Amniotic epithelial cell (primary cell): ENCODE measurements around the gene GFRA3.
"Not testable (repeated sequence)": the region's sequence is repeated elsewhere in the genome, so short reads cannot be mapped to it uniquely, and the experiment has no call there.

Experiments used
- DNase-seq: peaks from one replicate; pipeline ENCODE4 v3.0.0-alpha.2; 2010; ENCODE audit warnings: low read depth

The GFRA3 gene, protein sequence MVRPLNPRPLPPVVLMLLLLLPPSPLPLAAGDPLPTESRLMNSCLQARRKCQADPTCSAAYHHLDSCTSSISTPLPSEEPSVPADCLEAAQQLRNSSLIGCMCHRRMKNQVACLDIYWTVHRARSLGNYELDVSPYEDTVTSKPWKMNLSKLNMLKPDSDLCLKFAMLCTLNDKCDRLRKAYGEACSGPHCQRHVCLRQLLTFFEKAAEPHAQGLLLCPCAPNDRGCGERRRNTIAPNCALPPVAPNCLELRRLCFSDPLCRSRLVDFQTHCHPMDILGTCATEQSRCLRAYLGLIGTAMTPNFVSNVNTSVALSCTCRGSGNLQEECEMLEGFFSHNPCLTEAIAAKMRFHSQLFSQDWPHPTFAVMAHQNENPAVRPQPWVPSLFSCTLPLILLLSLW

GRCh38 chr5:138274189-138274853 is at the start of gene GFRA3:
Gene GFRA3 (minus strand): TSS chr5:138274621. CDS start chr5:138274424, 197 bp downstream.
- DNase-seq: no peak

GRCh38 chr5:138318211-138318610 is 43.8 kb upstream of the GFRA3 start:
- DNase-seq: not testable (repeated sequence)

GRCh38 chr5:138316355-138316754 is 41.9 kb upstream of the GFRA3 start:
- DNase-seq: no peak

- DNase-seq: no peak
Observed at GRCh38 chr5:138315751-138316278, 41.4 kb upstream of the GFRA3 start.

DNA sequence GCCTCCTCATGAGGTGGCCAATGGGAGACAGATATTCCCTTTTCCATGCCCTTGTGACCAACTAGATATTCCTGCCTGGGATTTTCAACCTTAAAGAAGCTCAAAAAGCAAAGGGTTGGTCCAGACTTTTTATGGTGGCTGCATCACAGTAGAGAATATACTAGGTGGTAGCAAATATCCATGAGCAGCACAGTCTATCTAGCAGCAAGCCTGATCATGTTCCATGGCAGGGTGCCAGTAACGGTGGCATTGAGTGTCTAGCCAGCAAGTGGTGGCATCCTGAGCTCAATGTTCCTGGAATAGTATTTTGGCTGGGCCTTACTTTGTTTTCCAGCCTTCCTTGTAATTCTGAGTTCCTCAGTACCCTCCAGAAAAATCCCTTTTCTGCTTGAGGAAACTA is 31.4 kb upstream of the GFRA3 start:
- DNase-seq: no peak

DNA sequence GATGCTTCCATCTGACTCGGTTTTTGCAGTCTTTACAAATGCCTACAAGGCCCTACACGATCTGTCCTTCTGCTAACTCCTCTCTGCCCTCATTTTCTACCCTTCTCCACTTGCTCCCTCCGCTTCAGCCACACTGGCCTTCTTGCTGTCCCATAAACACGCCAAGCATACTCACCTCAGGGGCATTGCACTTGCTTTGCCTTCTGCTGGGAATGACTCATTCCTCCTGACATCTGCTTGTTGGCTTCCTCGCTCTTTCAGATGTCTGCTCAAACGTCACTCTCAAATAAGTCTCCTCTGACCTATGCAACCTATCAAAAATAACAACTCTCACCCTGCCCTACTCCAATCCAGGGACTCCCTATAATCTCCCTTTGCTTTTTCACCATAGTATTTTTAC is 29.0 kb upstream of the GFRA3 start:
- DNase-seq: peak; percentile 42

DNA sequence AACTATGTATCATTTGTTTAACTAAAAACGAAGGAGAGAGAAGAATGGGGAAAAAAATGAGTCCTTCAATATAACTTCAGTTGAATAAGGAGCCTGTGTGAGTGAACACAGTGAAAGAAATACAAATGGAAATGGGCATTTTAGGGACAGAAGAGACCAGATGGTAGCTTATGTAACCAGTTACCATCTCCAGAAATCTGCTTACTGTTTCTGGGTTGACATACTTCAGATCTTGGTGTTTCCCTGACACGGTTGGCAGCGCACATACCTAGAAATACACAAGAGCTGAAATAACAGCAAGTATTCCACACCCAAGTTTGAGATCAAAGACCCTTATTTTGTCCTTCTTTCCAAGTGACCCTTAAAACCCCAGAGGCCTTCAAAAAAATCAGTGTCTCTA is 14.9 kb upstream of the GFRA3 start:
- DNase-seq: no peak

GRCh38 chr5:138287246-138287645 is 12.8 kb upstream of the GFRA3 start:
- DNase-seq: no peak

DNA sequence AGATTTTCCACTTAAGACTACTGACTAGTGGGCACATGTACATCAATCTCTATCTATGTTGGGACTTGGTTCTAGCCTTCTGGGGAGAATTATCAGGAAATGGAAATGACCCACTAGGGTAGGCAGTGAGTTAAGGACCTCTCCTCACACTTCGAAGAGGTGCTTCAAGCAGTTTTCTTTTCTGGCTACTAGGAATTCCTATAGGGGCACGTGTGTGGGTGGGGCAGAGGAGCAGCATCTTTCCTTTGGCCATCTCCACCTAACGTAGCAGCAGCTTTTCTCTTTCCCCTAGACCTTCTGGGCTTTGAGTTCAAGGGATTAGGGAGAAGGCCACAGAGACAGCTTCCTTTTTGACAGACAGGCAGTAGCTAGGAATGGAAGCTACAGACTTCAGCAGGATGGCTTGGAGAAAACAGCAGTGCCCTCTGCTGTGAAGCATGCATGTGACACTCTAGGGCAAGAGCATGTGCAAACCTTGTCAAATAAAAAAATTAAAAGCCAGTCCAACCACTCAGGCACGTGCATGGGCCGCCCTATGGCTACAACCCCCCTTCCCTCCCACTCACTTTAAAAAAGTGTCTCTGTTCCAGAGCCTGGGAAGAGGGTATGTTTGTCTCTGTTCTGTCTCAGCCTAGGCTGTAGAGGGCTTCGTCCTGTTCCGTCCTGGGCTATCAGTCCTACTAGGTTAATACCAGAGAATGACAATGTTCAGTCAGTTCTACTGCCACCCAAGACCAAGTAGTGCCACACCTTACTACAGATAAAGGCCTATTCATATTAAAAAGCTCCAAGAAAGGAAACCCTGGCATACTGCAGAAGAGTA is 8.7 kb upstream of the GFRA3 start:
- peak; percentile 71 for DNase-seq

DNA sequence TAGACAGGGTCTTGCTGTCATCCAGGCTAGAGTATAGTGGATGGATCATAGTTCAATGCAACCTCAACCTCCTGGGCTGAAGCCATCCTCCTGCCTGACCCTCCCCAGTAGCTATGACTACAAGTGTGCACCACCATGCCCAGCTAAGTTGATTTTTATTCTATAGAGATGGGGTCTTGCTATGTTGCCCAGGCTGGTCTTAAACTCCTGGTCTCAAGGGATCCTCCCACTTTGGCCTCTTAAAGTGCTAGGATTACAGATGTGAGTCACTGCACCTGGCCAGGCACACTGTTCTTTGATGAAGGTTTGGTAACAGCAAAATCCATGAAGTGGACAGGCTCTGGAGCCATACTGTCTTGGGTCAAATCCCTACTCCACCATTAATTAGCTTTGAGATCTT is 6.5 kb upstream of the GFRA3 start:
- DNase-seq: no peak

GRCh38 chr5:138276402-138277054 is 2.1 kb upstream of the GFRA3 start:
- no peak for DNase-seq

DNA sequence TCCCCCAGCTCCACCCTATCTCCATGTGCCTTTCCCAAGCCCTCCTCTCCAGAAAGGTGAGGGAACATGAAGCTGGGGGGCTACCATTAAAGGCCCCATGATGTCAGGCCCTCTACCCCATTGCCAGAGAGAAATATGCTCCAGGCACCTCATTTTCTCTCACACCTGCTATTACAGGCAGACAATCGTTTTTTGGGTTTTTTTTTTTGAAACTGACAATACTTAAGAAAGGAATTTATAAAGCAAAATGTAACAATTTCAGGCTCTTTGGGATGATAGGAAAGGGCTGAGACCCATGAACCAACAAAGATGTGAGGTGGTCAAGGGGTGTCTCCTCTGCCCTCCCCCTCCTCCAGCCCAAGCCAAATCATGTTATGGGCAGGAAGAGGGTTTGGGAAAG is 1.5 kb upstream of the GFRA3 start:
- no peak for DNase-seq

- no peak for DNase-seq
Observed at GRCh38 chr5:138275379-138275782, 960 bp upstream of the GFRA3 start.

GRCh38 chr5:138273834-138274188 is 610 bp downstream of the GFRA3 start:
- DNase-seq: no peak

DNA sequence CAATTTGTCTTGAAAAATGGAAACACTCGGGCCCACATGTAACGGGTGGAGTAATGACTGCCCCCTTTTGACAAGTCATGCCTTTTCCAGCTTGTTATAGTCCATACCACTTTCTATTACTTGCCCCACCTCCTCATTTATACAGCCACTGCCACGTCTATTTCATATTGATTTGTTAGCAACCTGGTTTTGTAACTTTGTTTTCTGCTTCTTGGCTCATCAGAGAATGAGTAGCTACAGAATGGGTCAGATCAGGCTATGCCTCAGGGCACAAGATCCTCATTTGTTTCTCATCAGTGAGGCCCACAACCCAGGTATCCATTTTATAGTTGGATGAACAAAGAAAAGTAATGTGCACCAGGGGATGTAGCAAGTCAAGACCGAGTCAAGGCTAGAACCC is 1.7 kb downstream of the GFRA3 start:
- DNase-seq: no peak

GRCh38 chr5:138271281-138271680 is 3.1 kb downstream of the GFRA3 start:
- DNase-seq: no peak

GRCh38 chr5:138264183-138264582 is 10.2 kb downstream of the GFRA3 start:
- DNase-seq: no peak

DNA sequence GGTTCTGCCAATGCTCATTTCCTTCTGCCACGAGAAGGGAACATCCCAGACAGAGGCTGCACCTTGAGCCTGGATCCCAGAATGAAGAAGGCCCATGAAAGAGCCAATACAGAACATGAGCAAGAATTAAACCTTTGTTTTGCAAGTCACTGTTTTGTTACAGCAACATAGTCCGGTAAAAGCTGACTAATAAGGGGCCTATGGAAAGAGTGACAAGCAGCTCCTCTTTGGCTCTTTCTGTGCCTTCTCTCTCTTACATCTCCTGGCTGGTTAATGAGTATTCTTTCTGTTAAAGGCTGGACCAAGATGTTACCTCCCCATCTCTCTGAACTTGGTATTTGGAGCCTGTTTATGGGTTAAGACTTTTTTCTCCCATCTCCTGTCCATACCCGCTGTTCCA is 10.8 kb downstream of the GFRA3 start:
- DNase-seq: no peak

DNA sequence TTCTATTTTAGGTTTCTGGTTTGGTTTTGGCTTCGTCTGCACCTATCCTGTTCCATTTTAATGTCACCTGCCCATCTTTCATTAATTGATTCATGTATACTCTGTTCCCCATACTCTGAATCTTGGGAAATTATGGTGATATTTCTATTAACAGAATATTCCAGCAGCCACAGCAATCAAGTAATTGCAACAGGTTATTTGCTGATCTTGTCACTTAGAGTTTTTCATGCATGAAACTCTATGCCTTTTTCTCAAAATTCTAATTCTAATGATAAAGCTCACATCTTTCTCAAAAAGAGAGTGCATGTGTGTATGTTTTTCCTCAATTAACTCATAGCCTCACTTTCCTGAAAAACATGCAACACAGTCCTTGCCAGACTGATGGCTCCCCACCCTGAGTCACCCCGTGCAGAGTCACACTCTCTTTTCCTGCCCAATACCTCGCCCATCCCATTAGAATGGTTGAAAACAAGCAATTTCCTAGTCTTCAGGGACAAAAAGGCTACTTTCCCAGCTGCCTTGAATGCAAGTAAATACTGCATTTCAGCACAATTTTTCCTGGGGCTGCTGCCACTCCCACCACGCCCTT is 15.6 kb downstream of the GFRA3 start:
- no peak for DNase-seq

DNA sequence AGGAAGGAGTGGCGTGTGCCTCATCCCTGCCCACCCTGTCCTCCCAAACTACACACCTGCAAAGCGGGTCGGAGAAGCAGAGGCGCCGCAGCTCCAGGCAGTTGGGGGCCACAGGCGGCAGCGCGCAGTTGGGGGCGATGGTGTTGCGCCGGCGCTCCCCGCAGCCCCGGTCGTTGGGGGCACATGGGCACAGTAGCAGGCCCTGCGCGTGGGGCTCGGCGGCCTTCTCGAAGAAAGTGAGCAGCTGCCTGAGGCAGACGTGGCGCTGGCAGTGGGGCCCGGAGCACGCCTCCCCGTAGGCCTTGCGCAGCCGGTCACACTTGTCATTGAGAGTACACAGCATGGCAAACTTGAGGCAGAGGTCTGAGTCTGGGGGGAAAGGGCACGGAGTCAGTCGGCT is 16.8 kb downstream of the GFRA3 start:
- DNase-seq: no peak

- no peak for DNase-seq
Observed at GRCh38 chr5:138252944-138253343, 21.5 kb downstream of the GFRA3 start.

- DNase-seq: not testable (repeated sequence)
Observed at GRCh38 chr5:138247800-138248199, 26.6 kb downstream of the GFRA3 start.
